A549 (cell line): ENCODE results near the gene CDYL2. TPM values are rescaled to one million over a fixed set of nuclear protein-coding genes. Genes with fewer than 3 reads are reported as not detected.

Experiments
- ATAC-seq, 2 experiments: fragments of 200-7000 bp in 1 of 2; fragments of >200 bp in 1 of 2; cut with Nextera tagmentation in 1 of 2; cut with Tn5 transposase in 1 of 2; 3 replicates each; pipeline versions ENCODE4 v1.8.0 to v1.9.1; 2018 to 2020; ENCODE audit warnings: mild to moderate bottlenecking in 1 of 2, moderate library complexity in 1 of 2
- CTCF ChIA-PET: fragments of 300-600 bp; sonication (Branson Sonifier 250); formaldehyde crosslinking; extraction: SDS; loops from one replicate; lab custom pipeline; 2021; ENCODE audit warnings: antibody characterized with exemption, inconsistent platforms; lab: Yijun Ruan, JAX
- POLR2A ChIA-PET: fragments of 350-600 bp; formaldehyde crosslinking; extraction: SDS; loops from one replicate; lab custom pipeline; 2021; ENCODE audit warnings: antibody characterized with exemption, inconsistent platforms; lab: Yijun Ruan, JAX
- DNase-seq, 2 experiments: peaks; one replicate each; pipeline versions ENCODE4 v3.0.0 to v3.0.0-alpha.2; 2011 to 2016; ENCODE audit warnings: low read depth in 1 of 2, low spot score in 1 of 2
- FAIRE-seq: peaks from 2 replicates; lab custom pipeline; 2011; peaks lifted over from hg19 to GRCh38; lab: Jason Lieb, UNC
- H3K27ac ChIP-seq, 2 experiments: fragments of >200 bp; sonication (Bioruptor Twin); formaldehyde crosslinking; 3 replicates each; pipeline ENCODE4 v1.5.1; 2016 to 2017
- H3K4me1 ChIP-seq: fragments of >200 bp; sonication (Bioruptor Twin); formaldehyde crosslinking; 3 replicates; pipeline ENCODE4 v1.6.1; 2016
- H3K4me2 ChIP-seq: fragments of >200 bp; sonication (Bioruptor Twin); formaldehyde crosslinking; 3 replicates; pipeline ENCODE4 v1.6.1; 2016
- H3K4me3 ChIP-seq: fragments of >200 bp; sonication (Bioruptor Twin); formaldehyde crosslinking; 3 replicates; pipeline ENCODE4 v1.5.1; 2016
- H3K9me3 ChIP-seq: fragments of >200 bp; sonication (Bioruptor Twin); formaldehyde crosslinking; 3 replicates; pipeline ENCODE4 v1.6.1; 2016
- CEBPB ChIP-seq, 2 experiments: fragments of >200 bp in 1 of 2; sonication (Bioruptor Twin) in 1 of 2; formaldehyde crosslinking in 1 of 2; IDR thresholded peaks; 2 replicates each; pipeline ENCODE4 v1.6.1; 2012 to 2016
- CHD2 ChIP-seq: fragments of 150-350 bp; IDR thresholded peaks from 2 replicates; pipeline ENCODE4 v1.6.1; 2014; ENCODE audit warnings: low read length; ENCODE audit not compliant: partially characterized antibody
- EHMT2 ChIP-seq: fragments of 200-600 bp; sonication (generic); IDR thresholded peaks from 2 replicates; pipeline ENCODE4 v1.6.1; 2016; ENCODE audit warnings: antibody characterized with exemption, low read depth, mild to moderate bottlenecking, moderate library complexity
- FOSL2 ChIP-seq, 2 experiments: fragments of 450-650 bp in 1 of 2; fragments of >200 bp in 1 of 2; sonication (Bioruptor Twin) in 1 of 2; formaldehyde crosslinking; IDR thresholded peaks; 2 replicates each; pipeline versions ENCODE4 v1.5.0 to v1.6.1; 2016 to 2020; ENCODE audit warnings: mild to moderate bottlenecking in 1 of 2, moderate library complexity in 1 of 2
- GATA3 ChIP-seq: IDR thresholded peaks from 2 replicates; pipeline ENCODE4 v1.6.1; 2012; ENCODE audit warnings: borderline replicate concordance
- HEYL ChIP-seq: fragments of 250-450 bp; sonication (Bioruptor Pico); IDR thresholded peaks from 2 replicates; pipeline ENCODE4 v1.8.0; 2021; ENCODE audit warnings: mild to moderate bottlenecking, moderate library complexity
- HOXA7 ChIP-seq: fragments of 250-450 bp; sonication (Bioruptor Pico); IDR thresholded peaks from 2 replicates; pipeline ENCODE4 v1.5.0; 2020; ENCODE audit warnings: mild to moderate bottlenecking, moderate library complexity
- HOXB5 ChIP-seq: fragments of 250-450 bp; sonication (Bioruptor Pico); IDR thresholded peaks from 2 replicates; pipeline ENCODE4 v1.5.0; 2020; ENCODE audit warnings: mild to moderate bottlenecking, moderate library complexity
- MAFK ChIP-seq: fragments of 450-650 bp; IDR thresholded peaks from 2 replicates; pipeline ENCODE4 v1.6.1; 2014; ENCODE audit not compliant: partially characterized antibody
- MYC ChIP-seq: IDR thresholded peaks from 2 replicates; pipeline ENCODE4 v1.6.1; 2012; ENCODE audit warnings: mild to moderate bottlenecking, inconsistent platforms, low read length, improper control_type of control experiment, borderline replicate concordance
- NFE2L2 ChIP-seq: fragments of 150-350 bp; conservative IDR thresholded peaks from 2 replicates; pipeline ENCODE4 v1.6.1; 2014; ENCODE audit warnings: low read length
- NR3C1 ChIP-seq: fragments of >200 bp; sonication (Bioruptor Twin); formaldehyde crosslinking; IDR thresholded peaks from 3 replicates; pipeline ENCODE4 v1.6.1; 2017
- SMC3 ChIP-seq: fragments of >200 bp; sonication (Bioruptor Twin); formaldehyde crosslinking; IDR thresholded peaks from 3 replicates; pipeline ENCODE4 v1.6.1; 2018; ENCODE audit warnings: inconsistent platforms
- SREBF2 ChIP-seq: fragments of 450-650 bp; IDR thresholded peaks from 2 replicates; pipeline ENCODE4 v1.6.1; 2014; ENCODE audit warnings: mild to moderate bottlenecking, moderate library complexity
- TP53 ChIP-seq: fragments of 250-450 bp; sonication (Bioruptor Pico); IDR thresholded peaks from 2 replicates; pipeline ENCODE4 v1.5.0; 2021; ENCODE audit warnings: mild to moderate bottlenecking, moderate library complexity
- ZFP36 ChIP-seq: fragments of 450-650 bp; IDR thresholded peaks from 2 replicates; pipeline ENCODE4 v1.6.1; 2014; ENCODE audit warnings: borderline replicate concordance; ENCODE audit not compliant: partially characterized antibody
- ZSCAN20 ChIP-seq: fragments of 250-450 bp; sonication (Bioruptor Pico); IDR thresholded peaks from 2 replicates; pipeline ENCODE4 v1.8.0; 2022; ENCODE audit warnings: mild to moderate bottlenecking, moderate library complexity
- WGBS: methylation state at CpG from one replicate; pipeline ENCODE4 v1.1.6; 2017; ENCODE audit errors: missing lambda C conversion rate; 5-methylcytosine and 5-hydroxymethylcytosine counted together
- polyA plus RNA-seq, 4 experiments: library from polyadenylated mRNA; depleted of rRNA in 3 of 4; stranded (reverse); fragments of >200 nt; fragmentation: RNase III in 1 of 4; extraction: RNeasy Plus Mini Kit Qiagen cat#74134 plus additional on column Dnase treatment in 1 of 4; gene quantifications; 2 replicates in 3 of 4; 3 replicates in 1 of 4; pipeline ENCODE4 v1.2.3, GENCODE V29; 2011 to 2017
- TF ChIP-seq, protein P1 (sequence below): IDR thresholded peaks from 2 replicates; pipeline ENCODE4 v1.6.1; 2012
- TF ChIP-seq, protein P2 (sequence below): IDR thresholded peaks from 2 replicates; pipeline ENCODE4 v1.6.1; 2012
- TF ChIP-seq, protein P3 (sequence below): fragments of 250-450 bp; sonication (Bioruptor Pico); IDR thresholded peaks from 2 replicates; pipeline ENCODE4 v1.5.0; 2020; ENCODE audit warnings: low read depth, mild to moderate bottlenecking, moderate library complexity
- TF ChIP-seq, protein P4 (sequence below): fragments of 200-600 bp; sonication (generic); IDR thresholded peaks from 2 replicates; pipeline ENCODE4 v1.6.1; 2016; ENCODE audit warnings: antibody characterized with exemption, mild to moderate bottlenecking, moderate library complexity
- TF ChIP-seq, protein P5 (sequence below): fragments of 450-650 bp; IDR thresholded peaks from 2 replicates; pipeline ENCODE4 v1.6.1; 2014; ENCODE audit warnings: antibody characterized with exemption
- TF ChIP-seq, protein P6 (sequence below): fragments of 150-350 bp; IDR thresholded peaks from 2 replicates; pipeline ENCODE4 v1.6.1; 2014; ENCODE audit warnings: low read depth, mild to moderate bottlenecking, low read length

CDYL2 gene
- polyA plus RNA-seq, 2 of the 4 experiments (the other 2 are of a cell fraction): 0.05 to 0.10 TPM

DNA sequence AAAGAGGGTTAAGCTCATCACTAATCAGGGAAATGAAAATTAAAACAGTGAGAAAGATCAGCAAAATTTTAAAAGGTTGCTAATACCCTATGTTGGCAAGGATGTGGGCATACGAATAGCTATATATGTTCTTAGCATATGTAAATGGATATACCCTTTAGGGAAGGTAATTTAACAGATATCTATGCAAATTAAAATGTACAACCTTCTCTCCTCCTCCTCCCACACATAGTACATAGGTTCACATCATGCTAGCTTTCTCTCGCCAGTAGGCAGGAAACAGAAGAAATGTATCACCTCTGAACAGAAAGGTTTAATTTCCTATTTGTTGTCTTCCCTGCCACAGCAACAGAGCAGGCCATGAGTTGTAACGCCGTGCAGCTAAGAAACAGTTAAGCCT, 103.8 kb downstream of the CDYL2 start (continued):
- TF ChIP-seq TP53 (CRISPR knock-in tag): no peak
- no peak for TF ChIP-seq MYC
- TF ChIP-seq, protein P1, sequence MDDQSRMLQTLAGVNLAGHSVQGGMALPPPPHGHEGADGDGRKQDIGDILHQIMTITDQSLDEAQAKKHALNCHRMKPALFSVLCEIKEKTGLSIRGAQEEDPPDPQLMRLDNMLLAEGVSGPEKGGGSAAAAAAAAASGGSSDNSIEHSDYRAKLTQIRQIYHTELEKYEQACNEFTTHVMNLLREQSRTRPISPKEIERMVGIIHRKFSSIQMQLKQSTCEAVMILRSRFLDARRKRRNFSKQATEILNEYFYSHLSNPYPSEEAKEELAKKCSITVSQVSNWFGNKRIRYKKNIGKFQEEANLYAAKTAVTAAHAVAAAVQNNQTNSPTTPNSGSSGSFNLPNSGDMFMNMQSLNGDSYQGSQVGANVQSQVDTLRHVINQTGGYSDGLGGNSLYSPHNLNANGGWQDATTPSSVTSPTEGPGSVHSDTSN: no peak
- TF ChIP-seq HOXB5 (CRISPR knock-in tag): no peak
- TF ChIP-seq, protein P2, sequence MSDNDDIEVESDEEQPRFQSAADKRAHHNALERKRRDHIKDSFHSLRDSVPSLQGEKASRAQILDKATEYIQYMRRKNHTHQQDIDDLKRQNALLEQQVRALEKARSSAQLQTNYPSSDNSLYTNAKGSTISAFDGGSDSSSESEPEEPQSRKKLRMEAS: no peak
- no peak for TF ChIP-seq SMC3
- TF ChIP-seq, protein P3, sequence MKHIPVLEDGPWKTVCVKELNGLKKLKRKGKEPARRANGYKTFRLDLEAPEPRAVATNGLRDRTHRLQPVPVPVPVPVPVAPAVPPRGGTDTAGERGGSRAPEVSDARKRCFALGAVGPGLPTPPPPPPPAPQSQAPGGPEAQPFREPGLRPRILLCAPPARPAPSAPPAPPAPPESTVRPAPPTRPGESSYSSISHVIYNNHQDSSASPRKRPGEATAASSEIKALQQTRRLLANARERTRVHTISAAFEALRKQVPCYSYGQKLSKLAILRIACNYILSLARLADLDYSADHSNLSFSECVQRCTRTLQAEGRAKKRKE (CRISPR knock-in tag): no peak
- TF ChIP-seq HEYL: no peak
- TF ChIP-seq, all 56 proteins: peak for 0

DNA sequence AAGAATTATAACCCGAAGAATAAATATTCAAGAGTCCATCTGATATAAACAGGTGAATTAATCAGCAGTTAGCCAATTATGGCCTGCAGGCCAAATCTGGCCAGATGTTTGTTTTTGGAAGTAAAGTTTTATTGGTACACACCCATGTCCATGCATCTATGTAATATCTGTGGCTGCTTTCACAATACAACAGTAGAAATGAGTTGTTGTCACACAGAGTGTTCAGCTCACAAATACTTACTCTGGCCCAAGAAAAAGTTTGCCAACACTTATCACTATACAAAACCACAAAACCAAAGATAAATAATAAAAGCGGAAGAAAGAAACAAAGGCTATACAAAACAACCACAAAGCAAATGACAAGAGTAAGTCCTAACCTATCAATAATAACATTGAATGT, 109.4 kb downstream of the CDYL2 start:
- 43% methylated on average over 2 of the region's 2 CpGs for WGBS
- Histone ChIP-seq H3K4me2 (no peak overlapping the region), H3K9me3 (no peaks in the 10 kb centered on the region), H3K4me1 (no peaks in the 10 kb centered on the region), H3K27ac (no peak overlapping the region), H3K4me3 (no peak overlapping the region)
- ChIA-PET POLR2A (no interaction called here), CTCF (no interaction called here)
- no peak for FAIRE-seq
- DNase-seq: no peak
- TF ChIP-seq NFE2L2 (no peak), ZSCAN20 (CRISPR knock-in tag) (no peak), EHMT2 (no peak), FOSL2 (IDR thresholded peaks at IDR 0.05) (no peak), FOSL2 (CRISPR knock-in tag; IDR thresholded peaks at IDR 0.05) (no peak), CHD2 (no peak), HOXB5 (CRISPR knock-in tag) (no peak), HOXA7 (no peak)
- TF ChIP-seq, protein P4, sequence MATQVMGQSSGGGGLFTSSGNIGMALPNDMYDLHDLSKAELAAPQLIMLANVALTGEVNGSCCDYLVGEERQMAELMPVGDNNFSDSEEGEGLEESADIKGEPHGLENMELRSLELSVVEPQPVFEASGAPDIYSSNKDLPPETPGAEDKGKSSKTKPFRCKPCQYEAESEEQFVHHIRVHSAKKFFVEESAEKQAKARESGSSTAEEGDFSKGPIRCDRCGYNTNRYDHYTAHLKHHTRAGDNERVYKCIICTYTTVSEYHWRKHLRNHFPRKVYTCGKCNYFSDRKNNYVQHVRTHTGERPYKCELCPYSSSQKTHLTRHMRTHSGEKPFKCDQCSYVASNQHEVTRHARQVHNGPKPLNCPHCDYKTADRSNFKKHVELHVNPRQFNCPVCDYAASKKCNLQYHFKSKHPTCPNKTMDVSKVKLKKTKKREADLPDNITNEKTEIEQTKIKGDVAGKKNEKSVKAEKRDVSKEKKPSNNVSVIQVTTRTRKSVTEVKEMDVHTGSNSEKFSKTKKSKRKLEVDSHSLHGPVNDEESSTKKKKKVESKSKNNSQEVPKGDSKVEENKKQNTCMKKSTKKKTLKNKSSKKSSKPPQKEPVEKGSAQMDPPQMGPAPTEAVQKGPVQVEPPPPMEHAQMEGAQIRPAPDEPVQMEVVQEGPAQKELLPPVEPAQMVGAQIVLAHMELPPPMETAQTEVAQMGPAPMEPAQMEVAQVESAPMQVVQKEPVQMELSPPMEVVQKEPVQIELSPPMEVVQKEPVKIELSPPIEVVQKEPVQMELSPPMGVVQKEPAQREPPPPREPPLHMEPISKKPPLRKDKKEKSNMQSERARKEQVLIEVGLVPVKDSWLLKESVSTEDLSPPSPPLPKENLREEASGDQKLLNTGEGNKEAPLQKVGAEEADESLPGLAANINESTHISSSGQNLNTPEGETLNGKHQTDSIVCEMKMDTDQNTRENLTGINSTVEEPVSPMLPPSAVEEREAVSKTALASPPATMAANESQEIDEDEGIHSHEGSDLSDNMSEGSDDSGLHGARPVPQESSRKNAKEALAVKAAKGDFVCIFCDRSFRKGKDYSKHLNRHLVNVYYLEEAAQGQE: no peak
- TF ChIP-seq, protein P5, sequence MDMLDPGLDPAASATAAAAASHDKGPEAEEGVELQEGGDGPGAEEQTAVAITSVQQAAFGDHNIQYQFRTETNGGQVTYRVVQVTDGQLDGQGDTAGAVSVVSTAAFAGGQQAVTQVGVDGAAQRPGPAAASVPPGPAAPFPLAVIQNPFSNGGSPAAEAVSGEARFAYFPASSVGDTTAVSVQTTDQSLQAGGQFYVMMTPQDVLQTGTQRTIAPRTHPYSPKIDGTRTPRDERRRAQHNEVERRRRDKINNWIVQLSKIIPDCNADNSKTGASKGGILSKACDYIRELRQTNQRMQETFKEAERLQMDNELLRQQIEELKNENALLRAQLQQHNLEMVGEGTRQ: no peak
- TF ChIP-seq, protein P6, sequence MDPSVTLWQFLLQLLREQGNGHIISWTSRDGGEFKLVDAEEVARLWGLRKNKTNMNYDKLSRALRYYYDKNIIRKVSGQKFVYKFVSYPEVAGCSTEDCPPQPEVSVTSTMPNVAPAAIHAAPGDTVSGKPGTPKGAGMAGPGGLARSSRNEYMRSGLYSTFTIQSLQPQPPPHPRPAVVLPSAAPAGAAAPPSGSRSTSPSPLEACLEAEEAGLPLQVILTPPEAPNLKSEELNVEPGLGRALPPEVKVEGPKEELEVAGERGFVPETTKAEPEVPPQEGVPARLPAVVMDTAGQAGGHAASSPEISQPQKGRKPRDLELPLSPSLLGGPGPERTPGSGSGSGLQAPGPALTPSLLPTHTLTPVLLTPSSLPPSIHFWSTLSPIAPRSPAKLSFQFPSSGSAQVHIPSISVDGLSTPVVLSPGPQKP: no peak
- ATAC-seq: no peak

DNA sequence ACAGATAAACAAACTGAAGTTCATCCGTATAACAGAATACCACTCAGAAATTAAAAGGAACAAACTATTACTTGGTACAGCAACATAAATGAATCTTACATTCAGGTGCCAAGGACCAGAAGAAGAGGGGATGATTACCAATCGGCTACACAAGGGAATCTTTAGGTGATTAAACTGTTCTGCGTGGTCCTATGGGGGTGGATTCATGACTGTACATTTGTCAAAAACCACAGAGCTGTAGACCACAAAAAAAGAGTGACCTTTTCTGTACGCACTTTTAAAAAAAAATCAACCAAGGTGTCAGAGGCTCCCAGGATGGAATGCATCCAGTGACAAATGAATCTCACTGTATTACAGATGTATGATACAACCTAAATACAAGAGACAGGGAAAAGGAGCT, 110.8 kb downstream of the CDYL2 start:
- no peak overlapping the region for H3K4me2 ChIP-seq
- H3K4me3 ChIP-seq: no peak overlapping the region
- no peak overlapping the region for H3K27ac ChIP-seq
- no peaks in the 10 kb centered on the region for H3K9me3 ChIP-seq
- no peak for TF ChIP-seq MAFK
- no peak for TF ChIP-seq HOXB5 (CRISPR knock-in tag)
- no peak for TF ChIP-seq NR3C1
- no peak for TF ChIP-seq ZFP36
- TF ChIP-seq CEBPB (IDR thresholded peaks at IDR 0.05): no peak
- TF ChIP-seq HOXA7: no peak
- no peak for TF ChIP-seq GATA3
- TF ChIP-seq, protein P5: no peak
- TF ChIP-seq SREBF2: no peak
- TF ChIP-seq TP53 (CRISPR knock-in tag): no peak
- 38% methylated on average over 4 of the region's 4 CpGs for WGBS
- H3K4me1 ChIP-seq: no peaks in the 10 kb centered on the region
- ChIA-PET CTCF (no interaction called here), POLR2A (no interaction called here)
- DNase-seq (no peak), ATAC-seq (no peak), FAIRE-seq (no peak)
